Measurements from ENCODE around the gene SWAP70.
"Not testable (repeated sequence)": the region's sequence is repeated elsewhere in the genome, so short reads cannot be mapped to it uniquely, and the experiment has no call there.

The SWAP70 gene

DNA sequence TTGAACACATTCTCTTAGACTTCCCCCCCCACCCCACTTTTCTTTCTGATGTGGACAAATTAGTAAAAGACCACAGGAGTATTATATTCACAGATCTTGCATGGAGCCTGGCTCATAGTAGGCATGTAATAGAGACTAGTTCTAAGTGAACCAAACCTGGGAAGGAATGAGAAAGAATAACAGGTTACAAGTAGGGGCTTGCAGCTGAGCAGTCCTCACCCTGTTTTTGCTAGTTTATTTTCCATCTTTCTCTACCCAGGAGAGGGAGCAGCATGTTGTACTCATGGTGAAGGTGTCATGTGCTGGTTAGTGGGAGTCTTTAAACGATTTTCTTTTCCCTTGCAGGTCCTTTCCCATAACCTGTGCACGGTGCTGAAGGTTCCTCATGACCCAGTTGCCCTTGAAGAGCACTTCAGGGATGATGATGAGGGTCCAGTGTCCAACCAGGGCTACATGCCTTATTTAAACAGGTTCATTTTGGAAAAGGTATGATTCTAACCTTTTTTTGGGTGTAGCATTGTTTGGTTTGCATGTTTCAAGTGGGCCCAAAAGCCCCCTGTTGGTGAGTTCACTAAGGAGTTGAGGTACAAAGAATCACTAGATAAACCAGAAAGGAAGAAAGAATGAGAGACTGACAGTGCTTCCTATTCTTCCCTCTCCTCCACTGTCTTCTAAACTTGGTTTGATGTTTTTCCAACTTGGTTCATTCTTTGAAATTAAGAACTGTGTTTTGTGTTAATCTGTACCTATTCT is 30.1 kb downstream of the SWAP70 start:
- Histone ChIP-seq H3K27ac (no peak overlapping the region), H3K27me3 (replicated peaks) (no peaks in the 10 kb centered on the region), H3K4me3 (ENCODE audit: low read depth, low read length) (no peak overlapping the region), H3K36me3 (replicated peaks) (peaks cover 8% of the 10 kb centered on the region)
- TF ChIP-seq, protein P1, sequence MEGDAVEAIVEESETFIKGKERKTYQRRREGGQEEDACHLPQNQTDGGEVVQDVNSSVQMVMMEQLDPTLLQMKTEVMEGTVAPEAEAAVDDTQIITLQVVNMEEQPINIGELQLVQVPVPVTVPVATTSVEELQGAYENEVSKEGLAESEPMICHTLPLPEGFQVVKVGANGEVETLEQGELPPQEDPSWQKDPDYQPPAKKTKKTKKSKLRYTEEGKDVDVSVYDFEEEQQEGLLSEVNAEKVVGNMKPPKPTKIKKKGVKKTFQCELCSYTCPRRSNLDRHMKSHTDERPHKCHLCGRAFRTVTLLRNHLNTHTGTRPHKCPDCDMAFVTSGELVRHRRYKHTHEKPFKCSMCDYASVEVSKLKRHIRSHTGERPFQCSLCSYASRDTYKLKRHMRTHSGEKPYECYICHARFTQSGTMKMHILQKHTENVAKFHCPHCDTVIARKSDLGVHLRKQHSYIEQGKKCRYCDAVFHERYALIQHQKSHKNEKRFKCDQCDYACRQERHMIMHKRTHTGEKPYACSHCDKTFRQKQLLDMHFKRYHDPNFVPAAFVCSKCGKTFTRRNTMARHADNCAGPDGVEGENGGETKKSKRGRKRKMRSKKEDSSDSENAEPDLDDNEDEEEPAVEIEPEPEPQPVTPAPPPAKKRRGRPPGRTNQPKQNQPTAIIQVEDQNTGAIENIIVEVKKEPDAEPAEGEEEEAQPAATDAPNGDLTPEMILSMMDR (IDR thresholded peaks at IDR 0.05; ENCODE audit: low read depth, low read length, missing control alignments) = no peak
- in situ Hi-C loops (cut with HindIII; ENCODE audit: low pct_ligation_motif_present, low sequenced_read_pairs) = no loop called here
- DNase-seq = no peak

DNA sequence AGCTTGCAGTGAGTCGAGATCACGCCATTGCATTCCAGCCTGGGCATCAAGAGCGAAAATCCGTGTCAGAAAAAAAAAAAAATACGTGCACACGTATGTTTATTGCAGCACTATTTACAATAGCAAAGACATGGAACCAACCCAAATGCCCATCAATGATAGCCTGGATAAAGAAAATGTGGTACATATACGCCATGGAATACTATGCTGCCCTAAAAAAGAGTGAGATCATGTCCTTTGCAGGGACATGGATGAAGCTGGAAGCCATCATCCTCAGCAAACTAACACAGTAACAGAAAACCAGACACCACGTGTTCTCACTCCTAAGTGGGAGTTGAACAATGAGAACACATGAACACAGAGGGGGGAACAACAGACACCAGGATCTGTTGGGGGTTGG is 31.4 kb downstream of the SWAP70 start:
- in situ Hi-C loops (cut with HindIII; ENCODE audit: low pct_ligation_motif_present, low sequenced_read_pairs); H3K27ac ChIP-seq; DNase-seq; H3K4me3 ChIP-seq (ENCODE audit: low read depth, low read length); H3K36me3 ChIP-seq (replicated peaks); H3K27me3 ChIP-seq (replicated peaks): not testable (repeated sequence)

DNA sequence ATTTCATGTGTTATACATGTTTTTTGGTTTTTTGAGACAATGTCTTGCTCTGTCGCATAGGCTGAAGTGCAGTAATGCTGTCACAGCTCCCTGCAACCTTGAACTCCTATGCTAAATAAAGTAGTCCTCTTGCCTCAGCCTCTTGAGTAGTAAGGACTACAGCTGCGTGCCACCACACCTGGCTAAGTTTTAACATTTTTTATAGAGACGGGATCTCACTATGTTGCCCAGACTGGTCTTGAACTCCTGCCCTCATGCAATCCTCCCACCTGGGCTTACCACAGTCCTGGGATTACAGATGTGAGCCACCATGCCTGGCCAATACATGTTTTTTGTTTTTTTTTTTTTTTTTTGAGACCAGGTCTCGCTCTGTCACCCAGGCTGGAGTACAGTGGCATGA is 33.9 kb downstream of the SWAP70 start:
- TF ChIP-seq, protein P1 (IDR thresholded peaks at IDR 0.05; ENCODE audit: low read depth, low read length, missing control alignments) = no peak

DNA sequence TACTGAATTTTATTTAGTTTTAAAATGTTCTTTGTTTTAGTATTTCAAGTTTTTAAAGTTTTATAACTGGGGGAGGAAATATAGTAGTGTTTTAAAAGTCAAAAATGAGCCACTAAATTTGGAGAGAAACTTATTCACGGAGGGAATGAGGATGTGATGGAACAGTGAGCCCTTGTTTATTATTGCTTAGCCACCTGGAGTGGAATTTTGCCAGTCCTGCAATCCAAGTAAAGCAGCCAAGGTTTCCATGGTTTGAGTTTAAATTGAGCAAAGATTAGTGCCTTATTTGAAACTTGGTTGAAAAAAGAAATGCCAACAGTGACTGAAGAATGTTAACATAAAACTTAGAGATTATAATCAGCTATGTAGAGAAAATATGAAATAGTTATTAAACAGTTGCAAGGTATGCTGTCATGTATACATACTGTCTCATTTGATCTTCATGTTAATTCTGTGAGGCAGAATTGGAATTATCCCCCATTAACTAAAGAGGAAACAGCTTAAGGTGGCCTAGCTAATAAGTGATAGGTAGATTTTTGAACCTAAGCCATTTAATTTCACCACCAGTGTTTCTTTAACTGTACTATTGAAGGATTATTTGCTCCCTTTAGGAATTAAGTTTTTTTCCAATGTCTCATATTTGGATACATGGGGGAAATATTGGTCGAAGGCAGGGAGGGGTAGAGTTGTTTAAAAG is 36.4 kb downstream of the SWAP70 start:
- H3K27ac ChIP-seq = no peak overlapping the region
- H3K27me3 ChIP-seq (replicated peaks) = no peaks in the 10 kb centered on the region
- in situ Hi-C loops (cut with HindIII; ENCODE audit: low pct_ligation_motif_present, low sequenced_read_pairs) = no loop called here

More for the DNA sequence above, 33.9 kb downstream of the SWAP70 start:
- no peaks in the 10 kb centered on the region for H3K27me3 ChIP-seq (replicated peaks)
- H3K36me3 ChIP-seq (replicated peaks) = peaks cover 8% of the 10 kb centered on the region
- no peak overlapping the region for H3K27ac ChIP-seq
- in situ Hi-C loops (cut with HindIII; ENCODE audit: low pct_ligation_motif_present, low sequenced_read_pairs) = no loop called here
- DNase-seq = no peak
- H3K4me3 ChIP-seq (ENCODE audit: low read depth, low read length) = no peak overlapping the region

DNA sequence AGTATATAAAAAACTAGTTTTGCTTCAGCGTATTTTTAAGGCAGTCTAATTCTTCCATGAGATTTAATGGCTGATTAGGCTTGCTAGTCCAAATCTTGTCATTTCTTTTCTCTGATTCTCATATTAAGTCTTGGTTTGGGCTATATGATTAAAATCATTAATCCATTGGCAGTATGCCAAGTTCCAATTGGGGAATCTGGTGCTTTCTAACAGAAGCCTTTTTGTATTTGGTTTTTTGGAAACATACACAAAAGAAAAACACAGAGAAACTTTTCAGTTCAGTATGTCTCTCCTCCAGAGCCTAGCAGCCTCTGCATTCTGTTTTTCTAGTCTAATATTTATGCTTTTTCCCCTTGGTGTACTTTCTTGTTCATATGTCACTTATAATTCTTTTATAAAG is 37.9 kb downstream of the SWAP70 start:
- Histone ChIP-seq H3K36me3 (replicated peaks) (no peaks in the 10 kb centered on the region), H3K4me3 (ENCODE audit: low read depth, low read length) (no peak overlapping the region), H3K27ac (no peak overlapping the region), H3K27me3 (replicated peaks) (no peaks in the 10 kb centered on the region)
- in situ Hi-C loops (cut with HindIII; ENCODE audit: low pct_ligation_motif_present, low sequenced_read_pairs) = no loop called here
- TF ChIP-seq, protein P1 (IDR thresholded peaks at IDR 0.05; ENCODE audit: low read depth, low read length, missing control alignments) = no peak
- no peak for DNase-seq

More for the DNA sequence above, 36.4 kb downstream of the SWAP70 start:
- no peak for DNase-seq
- peaks cover 5% of the 10 kb centered on the region for H3K36me3 ChIP-seq (replicated peaks)
- no peak overlapping the region for H3K4me3 ChIP-seq (ENCODE audit: low read depth, low read length)
- TF ChIP-seq, protein P1 (IDR thresholded peaks at IDR 0.05; ENCODE audit: low read depth, low read length, missing control alignments) = no peak

DNA sequence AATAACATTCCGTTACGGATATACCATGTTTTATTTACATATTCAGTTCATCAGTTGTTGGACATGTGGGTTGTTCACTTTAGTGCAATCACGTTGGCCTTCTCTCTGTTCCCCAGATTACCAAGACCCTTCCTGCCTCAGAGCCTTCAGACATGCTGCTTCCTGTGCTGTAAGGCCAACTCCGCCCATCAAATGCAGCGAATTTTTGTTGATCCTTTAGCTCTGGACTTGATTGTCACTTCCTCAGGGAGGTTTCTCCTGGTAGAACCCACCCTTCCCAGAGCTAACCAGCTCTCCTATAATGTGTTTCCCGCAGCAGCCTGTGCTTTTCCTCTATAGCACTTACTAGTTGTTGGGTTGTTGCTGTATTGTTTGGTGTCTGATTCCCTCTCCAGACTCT is 39.4 kb downstream of the SWAP70 start:
- TF ChIP-seq, protein P1 (IDR thresholded peaks at IDR 0.05; ENCODE audit: low read depth, low read length, missing control alignments) = no peak
- DNase-seq = no peak
- no peak overlapping the region for H3K27ac ChIP-seq
- in situ Hi-C loops (cut with HindIII; ENCODE audit: low pct_ligation_motif_present, low sequenced_read_pairs) = no loop called here
- H3K27me3 ChIP-seq (replicated peaks) = no peaks in the 10 kb centered on the region
- no peaks in the 10 kb centered on the region for H3K36me3 ChIP-seq (replicated peaks)
- no peak overlapping the region for H3K4me3 ChIP-seq (ENCODE audit: low read depth, low read length)
